Posterior cingulate gyrus (tissue), 11 donors: ENCODE results near the gene CDC7.
"Not testable (repeated sequence)": the region's sequence is repeated elsewhere in the genome, so short reads cannot be mapped to it uniquely, and the experiment has no call there.

Source experiments
- DNase-seq, 10 donors: peaks; one replicate each; pipeline versions ENCODE4 v3.0.0 to v3.0.0-alpha.2; 2020 to 2021; ENCODE audit warnings: mixed read lengths in 3 of 10
- intact Hi-C: fragments of 100-400 bp; cut with DNase I; formaldehyde crosslinking; loops from one replicate; pipeline ENCODE4 v1.15.1; 2023

The CDC7 gene

DNA sequence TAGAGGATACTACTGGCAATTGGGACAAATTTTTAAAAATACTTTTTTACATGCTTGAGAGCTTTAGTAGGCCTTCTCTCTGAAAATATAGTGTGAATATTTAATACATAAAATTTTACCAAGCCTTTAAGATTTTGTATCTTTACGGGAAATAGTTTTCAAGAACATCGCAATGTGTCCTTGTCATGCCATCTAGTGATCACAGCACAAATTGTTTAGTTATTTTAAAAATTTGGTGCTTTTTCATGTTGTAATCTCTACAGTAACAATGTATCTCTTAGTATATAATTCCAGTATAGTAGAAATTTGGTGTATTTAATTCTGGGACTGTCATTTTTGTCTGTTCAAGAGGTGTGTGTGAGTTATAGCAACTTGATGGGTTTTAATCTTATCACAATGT is 6.7 kb downstream of the CDC7 start:
- no peak for DNase-seq
- intact Hi-C loops = no loop called here

DNA sequence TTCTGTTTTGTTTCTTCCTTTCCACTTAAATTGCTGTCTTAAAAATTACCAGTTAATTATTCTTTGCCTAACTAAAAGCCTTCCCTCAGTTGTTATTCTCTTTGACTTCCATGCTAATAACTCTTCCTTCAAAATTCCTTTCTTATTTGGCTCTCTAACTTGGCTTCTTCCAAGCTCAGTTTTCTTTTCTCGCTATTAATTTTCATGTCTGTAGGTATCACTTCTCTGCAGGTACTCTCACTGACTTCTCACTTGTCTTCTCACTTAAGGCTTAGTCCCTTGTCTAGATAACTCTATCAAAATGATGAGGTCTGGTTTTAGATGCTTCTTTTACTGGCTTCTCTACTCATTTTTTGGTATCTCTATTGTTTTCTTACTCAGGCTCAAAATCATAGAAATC is 10.1 kb downstream of the CDC7 start:
- intact Hi-C loops = loop anchor here (1.0 to 5.0 kb wide), 2 partner anchors 418 to 782 kb away; no protein-coding TSS in a partner anchor
- DNase-seq = no peak

DNA sequence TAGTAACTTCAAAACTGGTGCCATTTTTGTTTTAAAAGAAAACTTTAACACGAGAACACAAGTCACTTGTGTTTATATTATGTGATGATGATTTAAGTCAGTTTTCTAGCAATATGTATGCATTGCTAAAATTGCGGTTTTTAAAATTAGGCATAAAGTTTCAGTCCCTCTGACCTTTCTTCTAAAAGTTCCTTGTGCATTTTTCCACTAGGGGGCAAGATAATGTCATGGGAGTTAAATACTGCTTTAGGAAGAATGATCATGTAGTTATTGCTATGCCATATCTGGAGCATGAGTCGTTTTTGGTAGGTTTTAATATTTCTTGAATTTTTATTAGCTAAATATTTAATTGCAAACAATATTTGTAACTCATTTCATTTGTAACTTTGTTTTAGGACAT is 10.7 kb downstream of the CDC7 start:
- intact Hi-C loops = loop anchor here (1.0 to 5.0 kb wide), 2 partner anchors 417 to 781 kb away; no protein-coding TSS in a partner anchor
- no peak for DNase-seq

DNA sequence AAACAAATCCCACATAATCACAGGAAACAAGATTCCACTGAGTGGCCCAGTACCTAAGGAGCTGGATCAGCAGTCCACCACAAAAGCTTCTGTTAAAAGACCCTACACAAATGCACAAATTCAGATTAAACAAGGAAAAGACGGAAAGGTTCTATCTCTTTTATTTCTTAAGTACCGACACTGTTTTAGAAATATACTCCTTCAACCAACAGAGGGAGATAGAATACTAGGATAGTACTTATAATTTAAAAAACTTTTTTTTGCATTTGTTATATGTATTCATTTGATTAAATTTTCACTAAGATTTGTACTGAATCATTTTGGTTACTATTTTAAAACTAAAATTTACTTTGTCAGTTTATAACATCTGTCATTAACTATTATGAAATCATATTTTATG is 12.5 kb downstream of the CDC7 start:
- DNase-seq = no peak
- intact Hi-C loops = loop anchor here (5.0 kb wide), 1 partner anchor 779 kb away; no protein-coding TSS in a partner anchor

DNA sequence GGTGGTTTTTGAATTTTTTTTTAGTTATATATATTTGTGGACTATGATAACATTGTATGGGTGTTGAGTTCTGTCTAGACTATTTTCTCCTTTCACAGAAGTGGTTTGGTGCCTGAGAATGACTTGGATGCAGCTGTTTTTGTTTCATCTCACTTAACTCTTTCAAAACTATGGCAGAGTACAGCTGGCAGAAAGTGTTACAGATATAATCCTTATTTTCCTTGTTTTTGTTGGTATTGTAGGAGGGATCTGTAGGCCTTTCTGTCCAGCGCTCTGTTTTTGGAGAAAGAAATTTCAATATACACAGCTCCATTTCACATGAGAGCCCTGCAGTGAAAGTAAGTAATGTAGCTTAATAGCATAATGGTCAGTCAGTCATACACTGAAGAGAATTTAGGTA is 13.1 kb downstream of the CDC7 start:
- no peak for DNase-seq
- intact Hi-C loops = loop anchor here (5.0 kb wide), 1 partner anchor 779 kb away; no protein-coding TSS in a partner anchor

DNA sequence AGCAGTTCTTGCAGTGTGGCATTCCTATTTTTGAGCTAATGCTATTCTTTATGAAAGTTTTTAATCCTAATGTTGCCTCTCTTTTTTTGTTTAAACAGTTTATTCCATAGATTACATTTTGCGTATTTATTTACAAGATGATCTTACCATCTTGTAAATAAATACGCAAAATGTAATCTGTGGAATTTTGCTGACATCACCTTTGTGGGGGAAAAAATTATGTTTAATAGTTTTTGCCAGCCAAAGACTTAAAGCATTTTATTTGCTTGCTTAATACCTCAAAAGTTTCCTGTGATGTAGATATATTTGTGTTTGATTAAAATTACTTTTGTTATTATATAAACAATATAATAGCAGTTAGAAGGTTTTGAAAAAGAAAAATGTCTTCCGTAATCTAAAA is 15.3 kb downstream of the CDC7 start:
- intact Hi-C loops = no loop called here
- no peak for DNase-seq

DNA sequence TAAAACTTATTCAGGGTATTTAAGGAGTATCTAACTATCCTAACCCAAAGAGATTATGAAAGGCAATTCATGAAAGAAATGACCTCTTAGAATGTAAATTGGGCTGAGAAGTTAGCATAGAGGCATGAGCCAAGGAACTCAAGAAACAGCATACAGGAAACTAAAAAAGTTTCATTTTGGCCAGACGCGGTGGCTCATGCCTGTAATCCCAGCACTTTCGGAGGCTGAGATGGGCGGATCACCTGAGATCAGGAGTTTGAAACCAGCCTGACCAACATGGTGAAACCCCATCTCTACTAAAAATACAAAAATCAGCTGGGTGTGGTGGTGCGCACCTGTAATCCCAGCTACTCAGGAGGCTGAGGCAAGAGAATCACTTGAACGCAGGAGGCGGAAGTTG is 16.0 kb downstream of the CDC7 start:
- intact Hi-C loops, DNase-seq: not testable (repeated sequence)

DNA sequence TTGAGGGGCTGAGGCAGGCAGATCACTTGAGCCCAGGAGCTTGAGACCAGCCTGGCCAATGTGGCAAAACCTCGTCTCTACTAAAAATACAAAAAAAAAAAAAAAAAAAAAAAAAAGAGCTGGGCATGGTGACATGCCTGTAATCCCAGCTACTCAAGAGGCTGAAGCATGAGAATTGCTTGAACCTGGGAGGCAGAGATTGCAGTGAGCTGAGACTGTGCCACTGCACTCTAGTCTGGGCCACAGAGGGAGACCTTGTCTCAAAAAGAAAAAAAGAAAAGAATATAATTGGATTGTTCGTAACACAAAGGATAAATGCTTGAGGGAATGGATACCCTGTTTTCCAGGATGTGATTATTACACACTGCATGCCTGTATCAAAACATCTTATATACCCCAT is 18.5 kb downstream of the CDC7 start:
- intact Hi-C loops, DNase-seq: not testable (repeated sequence)

DNA sequence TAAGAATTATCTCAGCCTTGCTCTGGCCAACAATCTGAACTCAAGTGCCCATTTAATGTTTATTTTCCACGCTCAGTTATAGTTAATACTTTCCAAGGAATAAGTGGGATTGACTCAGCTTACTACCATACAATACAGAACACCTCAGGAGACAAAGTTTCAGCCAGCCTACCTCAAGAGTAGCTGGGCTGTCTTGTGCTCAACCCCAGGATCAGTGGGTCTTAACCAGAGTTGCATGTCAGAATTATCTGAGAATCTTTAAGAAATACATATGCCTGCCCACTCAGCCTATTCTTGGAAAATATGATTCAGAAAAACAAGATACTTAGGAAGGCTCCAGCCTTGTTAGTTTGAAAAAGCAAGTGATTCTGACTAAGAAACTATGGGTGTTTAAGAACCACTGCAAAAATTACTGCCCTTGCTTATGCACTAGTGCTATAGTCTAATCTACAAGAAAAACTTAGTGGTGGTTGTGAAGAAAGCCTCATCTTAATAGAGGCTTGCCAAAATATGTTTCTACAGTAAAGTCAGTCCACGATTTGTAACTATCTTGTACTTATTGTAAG is 20.4 kb downstream of the CDC7 start:
- DNase-seq = no peak
- intact Hi-C loops = no loop called here

DNA sequence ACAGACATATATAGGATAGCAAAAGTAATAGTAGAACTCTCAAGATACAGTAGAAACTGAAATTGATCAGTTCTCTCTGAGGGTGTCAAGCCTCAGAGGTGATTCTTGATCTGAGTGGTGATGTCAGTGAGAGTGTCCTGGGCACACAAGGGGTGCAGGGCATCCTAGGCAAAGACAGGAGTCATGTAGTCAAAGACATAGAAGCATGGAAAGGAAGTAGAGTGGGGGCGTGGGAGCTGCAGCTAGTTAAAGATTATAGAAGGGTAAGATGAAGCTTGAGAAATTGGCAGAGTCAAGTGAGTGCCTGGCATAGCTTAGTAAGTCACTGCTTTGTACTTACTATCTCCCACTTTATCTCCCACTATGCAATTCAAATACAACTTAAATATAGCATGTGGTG is 22.8 kb downstream of the CDC7 start:
- intact Hi-C loops = no loop called here
- DNase-seq = no peak

DNA sequence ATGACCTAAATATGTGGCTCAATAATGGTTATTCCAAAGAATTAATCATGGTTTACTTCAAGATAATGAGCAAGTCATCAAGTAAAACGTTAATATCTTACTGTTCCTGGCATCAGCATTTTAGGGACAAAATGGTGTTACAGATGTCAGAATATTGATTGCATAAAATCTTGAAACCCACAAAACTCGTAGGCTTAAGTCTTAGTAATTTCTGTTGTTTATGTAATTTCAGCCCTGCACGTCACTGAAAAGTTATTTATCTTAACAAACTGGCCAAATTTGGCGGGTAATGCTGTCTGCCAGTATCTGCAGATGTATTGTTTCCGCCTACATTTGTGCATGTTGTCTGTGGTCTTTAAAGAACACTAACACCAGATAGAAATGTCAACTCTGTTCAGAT is 25.8 kb downstream of the CDC7 start:
- DNase-seq = no peak
- intact Hi-C loops = no loop called here

DNA sequence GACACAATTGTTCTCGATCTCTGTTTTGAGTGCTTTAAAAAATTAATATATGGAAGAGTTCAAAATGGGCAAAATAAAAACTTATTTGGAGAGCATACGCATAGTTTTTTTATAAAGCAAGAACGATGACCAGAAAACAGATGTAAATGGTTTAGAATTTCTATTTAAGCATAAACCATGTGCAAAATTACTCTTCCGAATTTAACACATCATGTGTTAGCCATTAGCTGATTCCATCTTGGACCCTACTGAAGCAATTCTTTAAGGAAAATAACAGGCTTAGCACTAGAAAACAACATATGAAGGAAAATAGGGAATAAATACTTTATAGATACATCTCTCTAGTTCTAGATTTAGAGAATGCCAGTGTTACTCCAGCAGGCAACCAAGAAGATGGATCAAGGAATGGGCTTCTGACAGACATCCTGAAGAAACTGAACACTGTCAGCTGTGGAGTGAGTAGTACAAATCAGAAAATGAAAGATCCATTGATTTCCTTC is 26.7 kb downstream of the CDC7 start:
- intact Hi-C loops = no loop called here
- no peak for DNase-seq

DNA sequence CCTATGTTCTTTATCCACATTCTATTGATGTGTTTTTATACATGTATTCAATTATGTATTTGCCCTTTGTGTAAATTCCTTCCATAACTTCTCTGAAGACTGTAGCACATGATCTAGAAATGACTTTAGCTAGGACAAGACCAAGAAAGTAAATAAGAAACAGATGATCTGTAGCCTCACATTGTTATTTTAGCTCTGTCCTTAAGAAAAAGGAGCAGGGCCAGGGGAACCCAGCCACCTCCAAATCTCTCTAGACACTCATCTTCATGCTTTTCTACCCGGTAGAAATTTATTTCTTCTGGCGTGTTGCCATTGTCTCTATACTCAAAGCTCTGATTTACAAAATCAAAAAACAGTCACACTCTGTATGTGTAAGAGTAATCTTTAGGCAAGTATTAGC is 27.1 kb downstream of the CDC7 start:
- intact Hi-C loops = no loop called here

DNA sequence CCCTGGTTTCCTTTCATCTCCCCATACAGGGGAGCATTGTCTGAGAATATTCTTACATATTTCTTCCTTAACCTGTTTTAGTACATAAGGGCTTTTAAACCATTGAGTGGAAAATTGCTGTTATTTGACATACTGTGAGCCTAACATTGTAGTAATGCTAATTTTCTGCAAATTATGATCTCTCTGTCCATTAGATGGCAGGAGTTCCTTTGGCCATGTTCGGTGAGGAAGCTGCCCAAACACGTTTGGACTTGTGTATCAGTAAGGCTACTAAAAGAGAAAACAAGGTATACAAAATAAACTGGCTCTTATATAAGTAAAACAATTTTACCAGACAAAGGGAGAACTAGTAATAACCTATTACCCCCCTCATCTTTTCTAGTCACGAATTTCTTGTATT is 29.2 kb downstream of the CDC7 start:
- intact Hi-C loops = no loop called here

More for the DNA sequence above, 27.1 kb downstream of the CDC7 start:
- no peak for DNase-seq

DNA sequence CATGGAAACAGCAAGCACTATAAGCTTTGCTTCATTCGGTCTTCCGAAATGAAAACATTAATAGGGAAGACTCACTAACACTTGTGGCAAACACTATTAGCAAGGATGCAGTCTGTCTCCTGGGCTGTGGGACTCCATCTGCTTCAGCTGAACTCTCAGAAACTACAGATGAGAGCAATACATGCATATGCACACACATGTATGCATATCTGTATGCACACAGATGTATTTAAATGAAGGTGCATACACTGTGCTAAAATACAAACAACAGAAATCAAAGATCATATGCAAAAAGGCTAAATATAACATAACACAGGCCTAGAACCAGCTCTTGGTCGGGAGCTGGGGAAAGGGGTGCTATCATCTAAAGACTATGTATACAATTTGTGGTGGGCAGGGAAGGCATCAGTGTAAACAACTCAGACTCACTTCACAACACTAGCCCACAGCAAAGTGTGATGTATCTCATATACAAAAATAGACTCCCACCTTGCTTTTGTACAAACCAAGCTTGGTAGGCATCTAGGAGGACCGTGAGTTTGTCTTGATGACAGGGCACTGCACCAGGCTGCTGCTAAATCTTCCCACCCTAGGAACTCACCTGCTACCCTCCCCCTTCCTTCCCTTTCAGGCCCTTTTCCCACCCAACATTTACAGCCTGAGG is 32.8 kb downstream of the CDC7 start:
- no peak for DNase-seq
- intact Hi-C loops = no loop called here

More for the DNA sequence above, 29.2 kb downstream of the CDC7 start:
- DNase-seq = no peak

DNA sequence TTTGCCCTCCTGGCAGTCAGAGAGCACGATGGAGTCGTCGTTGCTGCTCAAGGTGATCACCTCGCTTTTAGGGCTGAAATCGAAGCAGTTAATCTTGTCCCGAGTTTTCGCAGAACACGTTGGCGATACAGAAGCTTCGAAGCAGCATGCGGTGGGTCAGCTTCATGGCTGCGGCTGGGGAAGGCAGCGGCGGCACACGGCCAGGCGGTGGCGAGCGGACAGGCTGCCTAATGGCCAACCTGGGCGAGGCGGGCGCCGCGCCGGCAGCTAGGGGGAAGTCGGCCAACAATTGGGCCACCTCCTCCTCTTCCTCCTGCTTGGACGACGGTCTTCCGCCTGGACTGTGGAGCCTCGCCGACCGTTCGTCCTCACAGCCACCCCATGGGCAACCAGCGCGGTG is 34.8 kb downstream of the CDC7 start:
- DNase-seq = no peak
- intact Hi-C loops = no loop called here

DNA sequence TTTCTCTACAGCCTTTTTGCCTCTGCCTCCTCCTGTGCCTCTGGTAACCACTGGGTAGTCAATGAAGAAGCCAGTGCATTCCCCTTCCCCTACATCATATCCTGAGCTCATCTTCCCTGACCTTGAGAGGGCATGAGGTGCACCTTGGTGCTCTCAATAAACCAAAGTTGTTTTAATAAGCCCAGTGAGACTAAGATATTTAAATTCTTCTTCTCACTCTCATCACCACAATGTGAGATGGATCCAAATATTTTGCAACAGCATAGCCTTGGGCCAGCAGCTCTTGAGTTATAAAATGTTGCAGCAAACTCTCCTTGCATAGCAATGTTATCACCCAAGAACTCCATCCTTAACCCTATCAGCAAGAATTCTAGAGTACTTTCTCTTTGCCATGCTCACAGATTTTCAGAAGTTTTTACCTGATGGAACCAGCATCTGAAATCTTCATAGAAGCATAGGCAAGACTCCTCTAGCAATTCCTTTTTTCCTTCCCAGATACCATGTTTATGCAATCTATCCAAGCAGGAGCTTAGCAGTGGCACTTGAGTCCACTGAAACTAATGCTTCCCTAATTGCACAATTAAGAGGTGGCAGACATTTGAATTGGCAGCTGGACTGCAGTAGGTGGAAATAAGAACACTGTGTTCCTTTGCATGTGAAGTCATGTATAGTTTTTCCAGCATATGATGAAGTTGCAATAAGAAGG is 36.8 kb downstream of the CDC7 start:
- DNase-seq = no peak
- intact Hi-C loops = no loop called here

DNA sequence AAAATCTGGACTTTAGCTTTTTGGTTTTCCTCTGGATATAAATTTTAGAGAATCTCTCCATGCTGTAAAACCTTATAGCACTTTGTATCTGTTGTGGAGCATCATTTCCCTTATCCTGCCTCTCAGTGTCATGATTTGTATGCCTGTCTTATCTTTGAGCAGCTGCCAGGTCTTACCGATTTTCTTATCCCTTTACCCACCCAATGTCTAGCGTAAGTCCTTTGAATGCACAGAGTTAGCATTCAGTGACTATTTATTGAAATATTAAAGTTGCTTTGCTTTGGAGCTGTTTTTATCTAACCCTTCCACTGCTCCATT is 37.3 kb downstream of the CDC7 start:
- intact Hi-C loops = no loop called here
- no peak for DNase-seq

DNA sequence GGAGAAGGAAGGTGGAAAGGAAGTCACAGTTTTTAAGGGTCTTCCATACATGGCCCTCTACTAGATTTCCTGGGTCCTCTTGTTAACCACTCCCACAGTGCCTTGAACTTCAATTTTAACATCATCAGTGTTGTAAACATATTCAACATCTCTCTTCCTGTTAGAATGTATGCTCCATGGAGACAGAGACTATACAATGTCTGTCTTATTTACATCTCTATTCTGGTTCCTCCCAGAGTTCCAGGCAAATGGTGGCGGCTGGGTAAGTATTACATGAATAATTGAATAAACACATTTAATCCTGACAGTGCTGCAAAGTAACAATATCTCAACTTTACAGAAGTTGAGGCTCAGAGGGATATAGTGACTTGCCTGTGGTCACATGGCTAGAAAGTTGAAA is 40.3 kb downstream of the CDC7 start:
- no peak for DNase-seq
- intact Hi-C loops = no loop called here

DNA sequence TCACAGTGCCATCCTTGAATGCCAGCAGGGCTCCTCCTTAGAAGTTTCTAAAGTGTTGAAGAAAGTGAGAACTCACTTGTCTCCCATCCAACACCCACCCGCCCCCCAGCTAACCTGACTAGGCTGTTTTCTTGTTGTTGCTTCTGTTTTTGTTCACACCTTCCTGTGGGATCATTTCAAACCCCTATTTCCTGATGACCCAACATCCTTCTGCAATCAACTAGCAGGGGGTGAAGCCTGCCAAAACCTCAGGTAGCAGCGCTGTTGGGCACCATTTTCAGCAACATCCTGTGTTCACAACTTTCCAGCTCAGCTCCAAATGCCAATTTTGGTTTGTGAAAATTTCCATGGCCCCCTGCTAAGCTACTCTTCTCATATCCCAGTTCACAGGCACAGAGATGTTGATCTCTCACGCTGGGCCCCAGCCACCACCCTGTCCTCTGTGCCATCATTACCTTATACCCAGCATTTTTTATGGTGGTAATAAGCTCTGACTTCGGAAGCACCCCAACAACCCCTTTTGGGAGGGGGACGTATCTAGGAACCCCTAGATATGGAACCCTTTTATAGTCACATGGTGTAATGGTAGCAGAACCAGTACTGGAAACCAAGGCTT is 41.4 kb downstream of the CDC7 start:
- no peak for DNase-seq
- intact Hi-C loops = no loop called here

DNA sequence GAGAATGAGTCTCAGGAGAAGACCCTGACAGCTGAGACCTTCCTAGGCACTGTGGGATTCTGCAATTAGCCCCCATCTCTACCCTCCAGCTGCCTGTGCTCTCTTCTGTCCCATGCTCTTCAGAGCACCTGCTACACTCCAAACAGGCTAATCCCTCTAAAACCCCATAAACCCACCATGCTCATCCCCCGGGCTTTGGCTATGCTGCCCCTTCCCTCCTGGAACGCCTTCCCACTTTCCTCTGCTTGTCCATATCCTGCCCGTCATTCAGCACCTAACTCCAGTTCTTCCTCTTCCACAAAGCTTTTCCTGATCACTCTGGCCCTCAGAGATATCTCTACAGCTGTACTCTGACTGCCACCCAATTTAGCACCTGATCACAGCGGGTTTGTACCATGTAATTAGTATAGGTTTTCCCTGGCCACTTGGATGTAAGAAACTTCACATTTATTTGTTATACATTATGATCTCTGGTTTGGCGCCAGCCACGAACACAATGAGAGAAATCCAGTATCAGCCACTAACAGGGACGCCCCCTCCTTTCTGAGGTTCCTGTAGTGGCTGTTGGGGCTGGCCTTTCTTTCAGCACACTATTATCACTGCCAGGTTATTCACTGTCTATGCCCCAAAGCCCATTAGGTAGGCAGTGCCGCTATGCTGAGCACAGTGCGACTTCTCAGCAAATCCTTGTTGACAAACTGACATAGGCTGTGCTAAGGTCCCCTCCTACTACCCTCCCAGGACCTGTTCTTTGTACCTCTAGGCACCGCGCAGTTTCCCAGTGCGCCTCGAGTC is 45.1 kb downstream of the CDC7 start:
- intact Hi-C loops = no loop called here
- no peak for DNase-seq
